Adrenal gland (tissue), 19 donors: ENCODE measurements around the gene GABRA6. TPM values are rescaled to one million over a fixed set of nuclear protein-coding genes. Genes with fewer than 3 reads are reported as not detected.
"Not testable (repeated sequence)": the region's sequence is repeated elsewhere in the genome, so short reads cannot be mapped to it uniquely, and the experiment has no call there.

Experiments used
- DNase-seq, 7 donors: peaks; one replicate each; pipeline ENCODE4 v3.0.0-alpha.2; 2019 to 2020
- H3K27ac ChIP-seq, 5 donors: fragments of 200-600 bp; sonication (generic) in 4 of 5; 1 replicate in 3 of 5; 2 replicates in 2 of 5; pipeline versions ENCODE4 v1.5.1 to v1.8.0; 2016 to 2020; ENCODE audit warnings: mild to moderate bottlenecking in 1 of 5
- H3K27me3 ChIP-seq: fragments of 200-600 bp; 2 replicates; pipeline ENCODE4 v1.8.0; 2021
- H3K36me3 ChIP-seq, 2 donors: fragments of 200-600 bp; replicated peaks in 1 of 2; 1 replicate in 1 of 2; 2 replicates in 1 of 2; pipeline versions ENCODE4 v1.5.1 to v1.8.0; 2018 to 2022
- H3K4me1 ChIP-seq, 2 donors: fragments of 200-600 bp; replicated peaks in 1 of 2; 1 replicate in 1 of 2; 2 replicates in 1 of 2; pipeline versions ENCODE4 v1.5.1 to v1.8.0; 2018 to 2021
- H3K4me3 ChIP-seq, 4 donors: fragments of 200-600 bp; sonication (generic) in 3 of 4; one replicate each; pipeline ENCODE4 v1.5.1; 2016 to 2018
- H3K9me3 ChIP-seq, 3 donors: fragments of 200-600 bp; sonication (generic) in 1 of 3; replicated peaks in 1 of 3; 1 replicate in 2 of 3; 2 replicates in 1 of 3; pipeline versions ENCODE4 v1.5.1 to v1.8.0; 2016 to 2021
- CTCF ChIP-seq, 6 experiments: fragments of 450-650 bp in 4 of 6; fragments of 200-600 bp in 2 of 6; sonication (generic) in 1 of 6; IDR thresholded peaks; 1 replicate in 5 of 6; 2 replicates in 1 of 6; pipeline versions ENCODE4 v1.5.1 to v1.8.0; 2016 to 2021; ENCODE audit warnings: antibody characterized with exemption in 6 of 6, mild to moderate bottlenecking in 2 of 6, moderate library complexity in 1 of 6
- POLR2A ChIP-seq, 2 donors: fragments of 450-650 bp; IDR thresholded peaks; one replicate each; pipeline ENCODE4 v1.6.1; 2017; ENCODE audit warnings: antibody characterized with exemption in 2 of 2, mild to moderate bottlenecking in 2 of 2, moderate library complexity in 1 of 2
- WGBS, 4 donors: extraction: QIAGEN DNeasy Blood & Tissue Kit in 2 of 4; methylation state at CpG; one replicate each; pipeline versions ENCODE4 v1.1.5 to v1.1.7; 2013 to 2017; 5-methylcytosine and 5-hydroxymethylcytosine counted together
- intact Hi-C, 2 donors: fragments of 100-400 bp; cut with DNase I; formaldehyde crosslinking; loops; one replicate each; pipeline versions ENCODE4 v1.14.1 to v1.15.0; 2022 to 2023
- long read RNA-seq, 10 donors: library from polyadenylated mRNA in 3 of 10; unstranded in 2 of 10; stranded (forward) in 1 of 10; transcript quantifications; one replicate each; pipeline ENCODE4 v2.0.0 and lab custom pipeline, GENCODE V29; 2021 to 2026
- polyA plus RNA-seq, 3 donors: library from polyadenylated mRNA; stranded (reverse); fragments of 200-250 nt in 2 of 3; fragments of 350-450 nt in 1 of 3; fragmentation: Illumina TruSeq in 1 of 3; extraction: RNeasy Lipid Tissue Mini Kit (QIAGEN cat#74804) in 1 of 3; gene quantifications; one replicate each; pipeline ENCODE4 v1.2.3, GENCODE V29; 2013 to 2014
- total RNA-seq, 9 donors: library from RNA; depleted of rRNA in 4 of 9; stranded (reverse); fragments of >200 nt in 4 of 9; fragments of 120-200 nt in 1 of 9; fragmentation: NEBNext Ultra II Directional in 1 of 9; extraction: Animal tissue kit (Norgen Biotek cat#: 25700) in 1 of 9; gene quantifications; one replicate each; pipeline versions ENCODE4 v1.1.0 to v1.2.4, GENCODE V29; 2013 to 2023
- donor health status: healthy with polysubstance abuse.
- donor health status: Bipolar disorder and iron deficiency.
- donor health status: DM: yes; HTN: yes; CAD: no.
- donor health status: DM: no; HTN: no; CAD: no.
- donor health status: DM: no; HTN: no; CAD: no.
- donor health status: DM: yes; HTN: yes; CAD: no.

The GABRA6 gene
- total RNA-seq (not detected), polyA plus RNA-seq (not detected)
- long read RNA-seq, donor 1: 0 reads
- long read RNA-seq, donor 2: 0 reads
- long read RNA-seq, donor 3: 0 reads
- long read RNA-seq, donor 4: 0 reads
- long read RNA-seq, donor 5: 0 reads
- long read RNA-seq, donor 6: 0 reads
- long read RNA-seq, donor 7: 0 reads
- long read RNA-seq, donor 8: 0 reads
- long read RNA-seq, donor 9: 0 reads
- long read RNA-seq, donor 10: 0 reads

GRCh38 chr5:161685461-161685860 lies at the start of gene GABRA6:
TSS of gene GABRA6 (plus strand) at chr5:161685721. CDS start at chr5:161685990, 269 bp downstream.
- WGBS, 4 donors: 53 to 67% (median 61%) methylated on average over 4 of the region's 4 CpGs
- Histone ChIP-seq H3K36me3 (no peaks in the 10 kb centered on the region), H3K4me1 (no peaks in the 10 kb centered on the region), H3K9me3 (no peaks in the 10 kb centered on the region), H3K27ac (no peak within 1 kb of the TSS), H3K4me3 (no peak within 1 kb of the TSS), H3K27me3 (no peaks in the 10 kb centered on the region)
- no peak for TF ChIP-seq POLR2A (IDR thresholded peaks at IDR 0.05)
- no peak for TF ChIP-seq CTCF (IDR thresholded peaks at IDR 0.05)
- intact Hi-C loops: no loop called here
- no peak for DNase-seq

GRCh38 chr5:161637591-161637990 lies 47.9 kb upstream of the GABRA6 start:
- WGBS, 4 donors: 60 to 78% (median 75%) methylated on average over 1 of the region's 1 CpG
- TF ChIP-seq CTCF (IDR thresholded peaks at IDR 0.05) (no peak), POLR2A (IDR thresholded peaks at IDR 0.05) (no peak)
- intact Hi-C loops: no loop called here

GRCh38 chr5:161641444-161641843 lies 44.1 kb upstream of the GABRA6 start:
- H3K9me3 ChIP-seq: no peaks in the 10 kb centered on the region
- intact Hi-C loops: no loop called here
- WGBS, 4 donors: 58 to 70% (median 64%) methylated on average over 4 of the region's 4 CpGs

More at GRCh38 chr5:161637591-161637990, 47.9 kb upstream of the GABRA6 start:
- H3K27me3 ChIP-seq: no peaks in the 10 kb centered on the region
- no peak for DNase-seq
- H3K9me3 ChIP-seq: no peaks in the 10 kb centered on the region
- no peaks in the 10 kb centered on the region for H3K4me1 ChIP-seq
- no peak overlapping the region for H3K4me3 ChIP-seq
- no peak overlapping the region for H3K27ac ChIP-seq
- H3K36me3 ChIP-seq: no peaks in the 10 kb centered on the region

GRCh38 chr5:161645264-161645663 lies 40.3 kb upstream of the GABRA6 start:
- no peaks in the 10 kb centered on the region for H3K4me1 ChIP-seq
- no peaks in the 10 kb centered on the region for H3K27me3 ChIP-seq
- H3K36me3 ChIP-seq: no peaks in the 10 kb centered on the region
- intact Hi-C loops: no loop called here
- H3K4me3 ChIP-seq: no peak overlapping the region
- 78 to 92% (median 86%) methylated on average over 1 of the region's 1 CpG for WGBS, 4 donors
- H3K9me3 ChIP-seq: no peaks in the 10 kb centered on the region
- no peak overlapping the region for H3K27ac ChIP-seq
- DNase-seq: no peak
- no peak for TF ChIP-seq POLR2A (IDR thresholded peaks at IDR 0.05)
- no peak for TF ChIP-seq CTCF (IDR thresholded peaks at IDR 0.05)

More at GRCh38 chr5:161641444-161641843, 44.1 kb upstream of the GABRA6 start:
- H3K4me1 ChIP-seq: no peaks in the 10 kb centered on the region
- H3K4me3 ChIP-seq: no peak overlapping the region
- TF ChIP-seq POLR2A (IDR thresholded peaks at IDR 0.05) (no peak), CTCF (IDR thresholded peaks at IDR 0.05) (no peak)
- no peak overlapping the region for H3K27ac ChIP-seq
- DNase-seq: no peak
- no peaks in the 10 kb centered on the region for H3K27me3 ChIP-seq
- no peaks in the 10 kb centered on the region for H3K36me3 ChIP-seq

GRCh38 chr5:161651926-161652325 lies 33.6 kb upstream of the GABRA6 start:
- 56 to 75% (median 70%) methylated on average over 8 of the region's 8 CpGs for WGBS, 4 donors
- intact Hi-C loops, DNase-seq: not testable (repeated sequence)

More at GRCh38 chr5:161651926-161652325, 33.6 kb upstream of the GABRA6 start:
- not testable (repeated sequence) for H3K27me3 ChIP-seq, H3K27ac ChIP-seq, H3K4me1 ChIP-seq, H3K4me3 ChIP-seq, H3K36me3 ChIP-seq, H3K9me3 ChIP-seq
